ENCODE results near the gene RGS12. TPM values are rescaled to one million over a fixed set of nuclear protein-coding genes. Genes with fewer than 3 reads are reported as not detected.

The RGS12 gene
- total RNA-seq, 1 experiment from 2014 or later = 7.6 TPM

DNA sequence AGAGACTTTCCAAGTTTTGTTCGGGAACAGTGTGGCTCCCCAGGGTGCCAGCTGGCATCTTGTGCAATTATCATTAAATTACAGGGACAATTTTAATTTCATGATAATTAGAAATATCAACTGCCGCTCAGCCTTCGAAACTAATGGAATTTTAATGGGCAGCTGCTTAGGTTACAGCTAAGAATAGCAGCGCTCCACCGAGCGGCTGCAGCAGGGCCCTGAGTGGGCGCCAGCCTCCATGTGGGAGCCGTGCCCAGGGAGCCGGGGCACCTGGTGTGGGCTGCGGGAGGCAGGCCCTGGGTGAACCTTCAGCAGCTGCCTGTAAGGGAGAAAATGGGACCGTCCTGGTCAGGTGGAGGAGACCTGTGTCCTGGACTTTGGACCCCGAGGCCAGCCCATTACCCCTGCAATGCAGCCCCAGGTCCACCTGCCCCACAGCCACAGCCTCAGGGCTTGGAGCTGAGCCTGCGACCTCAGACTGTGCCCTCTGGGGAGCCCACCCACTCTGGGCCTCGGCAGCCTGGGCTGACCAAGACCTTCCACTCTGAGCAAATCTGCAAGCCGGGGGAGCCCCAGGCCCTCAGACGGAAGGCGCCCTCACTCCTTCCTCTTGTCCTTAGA lies 22.7 kb upstream of the RGS12 start:
- DNase-seq (ENCODE audit: low read depth) = no peak

DNA sequence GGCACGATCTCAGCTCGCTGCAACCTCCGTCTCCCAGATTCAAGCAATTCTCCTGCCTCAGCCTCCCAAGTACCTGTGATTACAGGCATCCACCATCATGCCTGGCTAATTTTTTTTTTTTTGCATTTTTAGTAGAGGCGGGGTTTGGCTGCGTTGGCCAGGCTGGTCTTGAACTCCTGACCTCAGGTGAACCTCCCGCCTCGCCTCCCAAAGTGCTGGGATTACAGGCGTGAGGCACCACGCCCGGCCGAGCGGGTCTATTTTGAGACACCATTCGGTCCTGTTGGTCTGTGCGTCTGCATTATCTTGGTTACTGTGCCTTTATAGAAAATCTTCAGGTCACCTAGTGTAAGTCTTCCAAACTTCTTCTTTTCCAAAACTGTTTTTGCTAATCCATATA lies 21.7 kb upstream of the RGS12 start:
- no peak for DNase-seq (ENCODE audit: low read depth)

DNA sequence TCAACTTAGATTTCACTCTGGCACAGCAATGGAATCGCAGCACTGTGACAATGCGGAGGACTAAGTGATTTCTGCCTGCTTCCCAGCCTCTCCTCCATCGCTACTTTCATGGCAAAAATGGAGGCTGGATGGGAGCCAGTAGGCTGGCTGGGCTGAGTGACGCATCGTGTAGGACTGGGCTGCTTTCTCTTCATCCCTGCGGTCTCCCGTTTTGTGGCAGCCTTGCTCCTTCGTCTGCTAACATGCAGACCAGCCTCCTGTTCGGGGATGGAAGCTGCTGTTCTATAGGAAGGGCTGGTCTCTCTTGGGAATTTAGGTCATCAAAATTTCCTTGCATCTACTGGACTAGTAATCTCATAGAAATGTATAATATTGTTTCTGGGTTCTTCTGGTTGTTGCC lies 15.8 kb upstream of the RGS12 start:
- DNase-seq (ENCODE audit: low read depth) = peak; percentile 74

DNA sequence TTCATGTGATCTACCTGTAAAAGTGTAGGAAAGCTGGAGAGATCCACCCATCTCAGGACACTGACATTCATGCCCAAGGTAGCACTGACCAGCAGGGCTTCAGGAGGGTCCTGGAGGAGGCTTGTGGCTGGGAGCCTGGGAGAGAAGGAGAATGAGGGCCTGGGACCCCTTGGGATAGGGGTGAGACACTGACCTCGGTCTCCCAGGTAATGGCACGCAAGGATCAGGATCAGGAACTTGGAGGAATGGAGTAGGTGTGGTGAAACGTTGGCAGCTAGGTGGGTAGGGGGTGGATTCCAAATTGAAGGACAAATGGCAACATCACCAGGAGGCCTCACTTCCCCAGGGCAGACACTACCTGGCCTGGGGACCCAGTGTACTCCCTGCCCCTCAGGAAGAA lies 12.4 kb upstream of the RGS12 start:
- no peak for DNase-seq (ENCODE audit: low read depth)

DNA sequence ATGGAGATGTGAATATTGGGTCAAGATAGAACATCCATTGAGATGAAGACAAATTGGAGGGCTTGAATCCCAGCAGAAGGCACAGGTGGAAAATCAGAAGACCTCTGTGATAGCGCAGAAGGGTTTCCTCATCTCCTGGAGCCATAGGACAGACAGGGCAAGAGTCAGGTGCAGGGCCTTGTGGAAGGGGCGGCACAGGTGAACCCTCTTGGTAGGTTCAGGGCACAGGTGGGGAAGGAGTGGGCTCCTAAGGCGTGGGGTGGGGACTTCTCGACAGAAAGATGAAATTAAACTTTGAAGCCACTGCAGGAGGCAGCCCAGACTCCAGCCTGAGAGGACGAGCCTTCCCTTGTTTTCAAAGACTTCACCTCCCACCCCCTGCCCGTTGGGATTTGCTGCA lies 9.3 kb upstream of the RGS12 start:
- DNase-seq (ENCODE audit: low read depth) = no peak

DNA sequence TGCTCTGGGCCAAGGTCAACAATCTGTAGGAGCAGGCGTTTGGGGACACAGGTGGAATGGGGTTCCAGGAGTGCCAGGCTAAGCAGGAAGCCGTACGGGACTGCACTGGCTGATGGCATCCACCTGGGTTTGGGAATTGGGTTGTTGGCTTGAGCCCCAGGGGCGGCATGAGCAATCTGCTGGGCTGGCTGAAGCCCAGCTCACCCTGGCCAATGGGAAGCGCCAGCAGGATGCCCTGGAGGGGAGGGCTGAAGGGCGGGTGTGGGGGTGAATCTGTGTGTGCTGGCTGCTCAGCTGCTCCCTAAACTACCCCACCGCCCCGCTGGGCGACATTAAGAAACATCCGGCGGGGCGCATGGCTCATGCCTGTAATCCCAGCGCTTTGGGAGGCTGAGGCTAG lies 8.9 kb upstream of the RGS12 start:
- peak; percentile 68 for DNase-seq (ENCODE audit: low read depth)

DNA sequence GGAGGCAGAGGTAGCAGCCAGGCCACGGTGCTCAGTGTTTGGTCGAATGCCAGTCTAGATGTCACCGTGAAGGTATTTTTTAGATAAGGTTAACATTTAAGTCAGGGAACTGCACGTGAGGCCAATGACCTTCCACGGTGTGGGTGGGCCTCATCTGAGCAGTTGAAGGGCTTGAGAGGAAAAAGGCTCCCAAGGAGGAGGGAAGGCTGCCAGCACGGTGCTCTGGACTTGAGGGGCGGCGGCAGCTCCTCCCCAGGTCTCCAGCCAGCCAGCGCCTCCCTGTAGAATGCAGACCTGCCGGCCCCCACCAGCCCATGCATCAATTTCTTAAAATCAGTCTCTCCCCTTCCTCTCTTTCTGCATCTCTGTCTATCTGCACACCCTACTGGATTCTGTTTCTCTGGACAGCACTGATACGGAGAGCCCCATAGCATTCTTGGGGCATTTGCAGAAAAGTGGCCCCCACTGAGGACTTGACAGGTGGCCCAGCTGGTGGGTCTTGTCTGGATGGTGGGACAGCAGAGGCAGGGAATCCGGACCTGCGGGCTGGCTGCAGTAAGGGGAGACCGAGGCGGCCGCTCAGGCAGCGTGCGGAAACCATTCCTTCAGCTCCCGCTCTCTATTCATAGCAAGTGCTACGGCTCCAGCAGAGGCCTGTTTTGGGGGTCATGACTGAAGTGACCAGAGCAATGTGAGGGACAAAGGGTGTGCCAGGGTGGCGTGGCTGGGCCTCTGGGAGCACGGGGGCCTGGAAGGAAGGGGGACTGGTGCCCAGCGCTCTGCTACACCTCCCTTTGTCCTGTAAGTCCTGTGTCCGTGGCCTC lies 7.9 kb upstream of the RGS12 start:
- no peak for DNase-seq (ENCODE audit: low read depth)

DNA sequence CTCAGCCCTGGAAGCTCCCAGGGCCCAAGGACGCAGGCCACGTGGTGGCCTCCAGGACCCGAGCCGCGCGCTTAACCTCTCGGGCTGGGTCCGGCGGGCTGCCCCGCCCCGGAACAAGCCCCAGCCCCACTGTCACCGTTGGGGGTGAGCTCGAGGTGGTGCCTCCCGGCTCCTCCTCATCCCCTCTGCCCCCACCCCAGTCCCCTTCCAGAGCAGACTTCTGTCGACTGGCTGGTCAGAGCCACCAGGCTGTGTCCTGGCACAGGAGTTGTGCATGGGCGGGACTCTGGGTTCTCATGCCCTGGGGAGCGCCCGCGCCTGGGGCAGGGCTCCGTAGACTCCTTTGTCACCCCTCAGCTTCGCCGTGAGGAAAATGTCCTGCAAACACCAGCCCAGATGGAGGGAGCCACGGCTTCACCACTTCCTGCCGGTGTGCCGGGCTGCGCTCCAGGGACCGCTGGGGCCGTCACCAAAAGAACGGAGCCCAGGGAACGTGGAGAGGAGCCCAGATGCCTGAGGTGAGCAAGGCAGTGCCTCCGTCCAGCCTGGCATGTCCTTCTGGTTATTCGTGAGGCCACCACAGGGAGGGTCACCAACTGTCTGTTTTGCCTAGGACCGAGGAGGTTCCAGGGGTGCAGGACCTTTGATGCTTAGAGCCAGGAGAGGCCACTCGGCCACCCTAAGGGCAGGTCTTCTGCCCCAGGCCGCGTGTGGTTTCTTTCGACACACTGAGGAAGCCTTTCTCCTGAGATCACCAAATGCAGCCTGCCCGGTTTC lies 7.1 kb upstream of the RGS12 start:
- DNase-seq (ENCODE audit: low read depth) = peak; percentile 90

DNA sequence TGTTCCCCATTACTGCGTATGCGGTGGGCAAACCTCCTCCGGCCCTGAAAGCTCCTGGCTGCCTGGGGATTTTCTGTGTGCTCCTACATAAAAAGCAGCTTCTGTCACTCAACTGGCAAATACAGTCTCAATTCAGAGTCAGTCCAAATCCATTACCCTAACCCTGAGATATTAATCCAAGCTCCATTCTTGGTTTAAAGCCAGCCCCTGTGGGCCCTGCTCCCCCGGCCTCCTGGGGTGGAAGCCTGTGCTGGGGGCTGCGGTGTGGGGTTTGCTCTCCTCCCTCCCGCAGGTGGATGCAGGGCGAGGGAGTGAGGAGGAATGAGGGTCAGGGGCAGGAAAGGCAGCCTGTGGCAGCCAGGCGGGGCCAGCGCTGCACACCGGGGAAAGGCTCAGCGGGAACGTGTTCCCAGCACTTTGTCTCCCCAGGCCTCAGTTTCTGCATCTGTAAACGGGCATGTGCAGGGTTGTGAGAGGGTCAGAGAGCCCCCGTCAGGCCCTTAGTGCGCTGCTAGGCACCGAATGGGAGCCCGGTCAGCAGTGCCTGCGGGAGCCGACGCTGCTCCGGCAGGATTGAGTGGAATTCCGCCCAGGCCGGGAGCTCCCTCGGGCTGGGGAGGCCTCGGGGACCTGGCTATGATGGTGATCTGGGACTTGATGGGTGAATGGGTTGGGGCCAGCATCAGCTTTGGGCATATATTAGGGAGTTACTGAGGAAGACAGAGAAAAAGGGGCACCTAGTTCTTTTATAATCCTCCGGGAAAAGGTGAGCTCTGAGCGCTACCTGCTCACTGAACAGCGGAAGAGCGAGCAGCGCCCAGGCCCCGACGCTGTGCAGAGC lies 6.3 kb upstream of the RGS12 start:
- no peak for DNase-seq (ENCODE audit: low read depth)

DNA sequence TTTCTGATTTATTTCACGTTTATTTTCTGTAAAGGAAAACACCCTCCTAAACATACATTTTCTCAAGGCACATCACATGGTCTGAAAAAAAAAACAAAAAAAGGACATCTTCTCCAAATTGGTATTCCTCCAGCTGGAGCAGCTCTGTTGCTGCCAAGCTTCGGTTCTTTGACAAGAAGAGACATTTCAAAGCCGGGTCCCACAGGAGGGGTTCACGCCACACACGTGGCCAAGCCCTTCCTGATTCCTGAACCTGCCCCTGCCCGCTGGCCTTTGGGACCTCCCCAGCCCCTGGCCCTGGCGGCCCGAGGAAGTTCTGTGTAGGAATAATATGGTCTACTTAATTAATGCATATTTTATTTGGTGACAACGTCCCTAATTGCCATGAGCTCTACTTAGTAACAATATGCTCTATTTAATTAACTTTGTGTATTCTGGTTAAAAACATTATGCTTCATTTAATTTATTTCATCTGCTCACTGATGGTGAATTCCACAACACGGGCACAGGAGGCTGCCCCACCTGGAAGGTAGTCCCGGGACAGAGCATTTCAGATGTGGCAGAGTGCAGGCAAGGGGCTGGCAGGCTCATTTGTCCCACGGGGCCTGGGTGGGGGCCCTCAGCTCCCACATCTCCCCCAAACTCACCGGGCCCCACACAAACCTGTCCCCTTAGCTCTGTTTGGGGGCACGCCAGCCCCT lies 5.4 kb upstream of the RGS12 start:
- no peak for DNase-seq (ENCODE audit: low read depth)

DNA sequence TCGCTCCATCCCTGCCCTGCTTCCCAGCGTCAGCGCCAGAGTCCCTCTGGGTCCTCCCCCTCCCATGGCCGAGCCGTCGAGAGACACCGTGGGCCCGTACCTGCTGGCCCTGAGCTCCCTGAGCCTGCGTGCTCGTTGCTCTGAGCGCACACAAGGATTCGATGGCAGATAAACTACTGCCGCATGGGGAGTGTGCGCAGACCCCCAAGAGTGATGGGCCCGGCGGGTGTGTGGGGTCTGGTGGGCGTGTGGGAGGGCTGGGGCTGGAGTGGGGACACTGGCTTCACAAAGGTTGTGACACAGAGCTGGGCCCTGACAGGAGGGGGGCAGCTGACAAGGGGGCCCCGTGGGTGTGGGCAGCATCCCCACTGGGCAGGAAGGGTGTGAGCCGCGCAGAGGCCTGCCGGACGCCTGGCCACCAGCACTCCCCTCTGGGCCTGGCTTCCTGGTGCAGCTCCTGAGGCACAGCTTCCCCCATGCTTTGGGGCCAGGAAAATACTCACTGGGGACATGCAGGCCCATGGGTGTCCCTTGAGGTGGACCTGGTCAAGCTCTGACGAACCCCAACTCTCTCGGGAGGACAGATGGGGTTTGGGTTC lies 4.8 kb upstream of the RGS12 start:
- no peak for DNase-seq (ENCODE audit: low read depth)

DNA sequence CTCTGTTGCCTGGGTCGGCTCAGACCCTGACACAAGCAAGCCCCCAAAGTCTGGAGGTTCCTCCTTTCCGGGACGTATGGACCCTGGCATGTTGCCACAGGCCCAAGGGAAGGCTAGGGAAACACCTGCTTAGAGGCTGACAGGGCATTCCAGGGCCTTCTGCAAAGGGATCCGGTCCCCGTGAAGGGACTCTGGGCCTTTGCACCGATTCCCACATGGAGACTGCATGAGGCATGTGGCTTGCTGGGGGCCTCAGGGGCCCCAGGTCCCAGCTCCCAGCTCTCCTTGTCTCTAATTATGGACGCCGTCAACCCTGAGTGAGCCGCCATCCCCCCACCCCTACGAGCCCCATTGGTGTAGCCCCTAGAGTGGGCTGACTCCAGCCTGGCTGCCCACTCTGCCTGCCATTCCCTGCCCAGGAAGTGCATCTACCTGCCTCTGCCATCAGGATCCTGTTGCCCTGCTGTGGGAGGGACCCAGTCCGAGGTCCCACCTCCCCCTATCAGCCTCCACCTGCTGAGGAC lies 4.2 kb upstream of the RGS12 start:
- no peak for DNase-seq (ENCODE audit: low read depth)

DNA sequence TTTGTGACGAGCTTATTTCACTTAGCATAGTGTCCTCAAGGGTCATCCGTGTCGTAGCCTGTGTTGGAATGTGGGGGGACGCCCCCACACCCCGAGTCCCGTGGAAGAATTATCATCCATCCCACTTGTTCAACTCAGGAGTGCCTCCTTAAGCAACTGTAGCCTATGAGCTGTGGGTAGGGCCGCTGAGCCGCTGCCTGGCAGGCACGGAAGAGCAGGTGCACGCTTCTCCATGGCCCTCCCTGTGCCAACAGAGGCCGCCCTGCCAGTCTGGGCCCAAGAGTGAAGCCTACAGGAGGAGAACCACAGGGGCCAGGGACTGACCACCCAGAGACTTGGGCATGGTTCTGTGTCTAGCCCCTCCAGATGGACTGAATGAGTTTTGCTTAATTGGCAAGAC lies 2.3 kb upstream of the RGS12 start:
- DNase-seq (ENCODE audit: low read depth) = no peak

DNA sequence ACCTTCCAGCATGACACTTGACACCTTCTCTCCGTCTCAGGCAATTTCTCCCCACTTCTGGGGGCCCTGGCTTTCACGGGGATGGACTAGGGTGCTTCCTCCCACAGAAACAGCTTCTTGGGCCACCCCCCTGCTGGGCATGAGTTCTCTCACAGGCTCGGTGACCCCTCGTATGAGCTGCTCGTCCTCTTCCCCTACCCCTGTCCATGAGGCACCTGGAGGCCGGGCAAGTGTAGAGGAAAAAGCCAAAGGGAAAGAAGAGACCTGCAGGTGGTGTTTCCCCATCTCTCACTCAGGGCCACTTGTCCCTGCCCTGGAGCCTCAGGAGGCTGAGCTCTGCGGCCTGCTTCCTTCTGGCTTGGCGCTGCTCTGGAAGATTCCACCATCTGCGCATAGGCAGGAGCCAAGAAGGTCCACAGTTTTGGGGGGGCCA lies 1.9 kb upstream of the RGS12 start:
- no peak for DNase-seq (ENCODE audit: low read depth)

DNA sequence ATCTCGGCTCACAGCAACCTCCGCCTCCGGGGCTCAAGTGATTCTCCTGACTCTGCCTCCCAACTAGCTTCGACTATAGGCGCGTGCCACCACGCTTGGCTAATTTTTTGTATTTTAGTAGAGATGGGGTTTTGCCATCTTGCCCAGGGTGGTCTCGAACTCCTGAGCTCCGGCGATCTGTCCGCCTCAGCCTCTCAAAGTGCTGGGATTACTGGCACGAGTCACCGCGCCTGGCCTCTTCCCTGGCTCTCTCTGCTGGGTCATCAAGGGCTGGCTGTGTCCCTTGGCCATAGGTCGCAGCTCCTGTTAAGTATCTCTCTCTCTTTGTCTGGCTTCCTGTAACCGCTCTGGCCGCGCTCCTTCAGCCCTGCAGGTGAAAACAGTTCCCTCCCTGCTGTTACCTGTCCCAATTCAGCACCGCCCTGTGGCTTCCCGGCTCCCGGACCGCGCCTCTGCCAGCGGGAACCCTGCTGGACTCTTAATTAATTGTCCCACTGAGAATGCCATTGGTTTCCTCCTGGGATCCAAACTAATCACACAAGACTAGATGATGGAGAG lies 1.3 kb upstream of the RGS12 start:
- peak; percentile 25 for DNase-seq (ENCODE audit: low read depth)

DNA sequence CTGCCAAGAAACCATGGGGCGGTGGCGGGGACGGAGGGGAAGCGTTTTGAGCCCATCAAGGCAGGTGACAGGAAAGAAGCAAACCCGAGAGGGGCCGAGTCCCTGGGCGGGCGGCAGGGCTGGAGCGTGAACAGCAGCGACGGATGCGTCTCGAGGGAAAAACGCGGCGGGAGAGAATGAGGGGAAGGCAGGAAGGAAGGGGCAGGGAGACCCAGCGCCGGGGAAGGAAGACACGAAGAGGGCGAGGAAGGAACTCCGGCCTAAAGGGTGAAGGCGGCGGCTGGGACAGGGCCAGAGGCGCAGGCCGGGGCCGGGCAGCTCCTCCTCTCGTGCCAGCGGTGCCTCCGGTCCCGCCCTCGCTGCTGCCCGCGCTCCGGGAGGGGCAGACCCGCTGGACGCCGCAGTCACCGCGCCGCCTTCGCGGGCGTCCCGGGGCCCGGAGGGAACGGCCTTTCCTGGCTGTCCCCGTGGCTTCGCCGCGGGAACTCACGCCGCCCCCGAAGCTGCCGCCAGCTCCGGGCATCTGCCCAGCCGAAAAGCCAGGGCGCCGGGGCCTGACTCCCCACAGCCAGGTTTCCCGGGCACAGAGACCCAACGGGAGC lies 751 bp upstream of the RGS12 start:
- peak; percentile 71 for DNase-seq (ENCODE audit: low read depth)

DNA sequence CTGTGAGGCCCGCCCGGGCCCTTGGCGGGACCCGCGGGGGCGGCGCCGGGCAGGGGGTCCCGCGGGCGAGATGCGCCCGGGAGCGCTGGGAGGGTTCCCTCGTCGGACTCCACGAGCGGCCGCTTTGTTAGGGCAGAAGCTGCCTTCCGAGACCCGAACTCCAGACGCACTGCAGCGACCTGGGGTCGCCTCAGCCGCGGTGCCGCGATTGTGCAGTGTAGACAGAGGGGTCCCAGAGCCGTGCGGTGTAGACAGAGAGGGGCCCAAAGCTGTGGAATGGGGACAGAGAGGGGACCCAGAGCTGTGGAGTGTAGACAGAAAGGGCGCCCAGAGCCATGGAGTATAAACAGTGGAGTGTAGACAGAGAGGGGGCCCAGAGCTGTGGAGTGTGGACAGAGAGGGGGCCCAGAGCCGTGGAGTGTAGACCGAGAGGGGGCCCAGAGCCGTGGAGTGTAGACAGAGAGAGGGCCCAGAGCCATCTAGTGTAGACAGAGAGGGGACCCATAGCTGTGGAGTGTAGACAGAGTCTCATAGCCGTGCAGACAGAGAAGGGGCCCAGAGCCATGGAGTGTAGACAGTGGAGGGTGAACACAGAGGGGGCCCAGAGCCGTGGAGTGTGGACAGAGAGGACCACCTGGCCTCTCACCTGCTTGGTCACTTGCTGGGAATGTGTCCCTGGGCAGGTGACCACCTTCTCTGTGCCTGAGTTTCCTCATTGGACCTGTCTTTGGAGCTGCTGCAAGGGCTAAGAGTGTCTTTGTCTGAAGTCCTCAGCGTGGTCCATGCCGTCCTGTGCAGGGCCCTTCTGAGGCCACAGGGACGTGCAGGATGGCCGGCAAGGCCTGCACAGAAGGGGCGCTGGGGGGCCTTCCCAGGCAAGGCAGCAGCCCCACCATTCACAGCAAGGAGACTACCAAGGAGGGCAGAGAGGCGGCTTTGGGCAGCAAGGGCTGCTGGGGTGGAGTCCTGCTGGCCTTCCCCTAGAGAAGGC lies 875 bp downstream of the RGS12 start:
- DNase-seq (ENCODE audit: low read depth) = no peak

DNA sequence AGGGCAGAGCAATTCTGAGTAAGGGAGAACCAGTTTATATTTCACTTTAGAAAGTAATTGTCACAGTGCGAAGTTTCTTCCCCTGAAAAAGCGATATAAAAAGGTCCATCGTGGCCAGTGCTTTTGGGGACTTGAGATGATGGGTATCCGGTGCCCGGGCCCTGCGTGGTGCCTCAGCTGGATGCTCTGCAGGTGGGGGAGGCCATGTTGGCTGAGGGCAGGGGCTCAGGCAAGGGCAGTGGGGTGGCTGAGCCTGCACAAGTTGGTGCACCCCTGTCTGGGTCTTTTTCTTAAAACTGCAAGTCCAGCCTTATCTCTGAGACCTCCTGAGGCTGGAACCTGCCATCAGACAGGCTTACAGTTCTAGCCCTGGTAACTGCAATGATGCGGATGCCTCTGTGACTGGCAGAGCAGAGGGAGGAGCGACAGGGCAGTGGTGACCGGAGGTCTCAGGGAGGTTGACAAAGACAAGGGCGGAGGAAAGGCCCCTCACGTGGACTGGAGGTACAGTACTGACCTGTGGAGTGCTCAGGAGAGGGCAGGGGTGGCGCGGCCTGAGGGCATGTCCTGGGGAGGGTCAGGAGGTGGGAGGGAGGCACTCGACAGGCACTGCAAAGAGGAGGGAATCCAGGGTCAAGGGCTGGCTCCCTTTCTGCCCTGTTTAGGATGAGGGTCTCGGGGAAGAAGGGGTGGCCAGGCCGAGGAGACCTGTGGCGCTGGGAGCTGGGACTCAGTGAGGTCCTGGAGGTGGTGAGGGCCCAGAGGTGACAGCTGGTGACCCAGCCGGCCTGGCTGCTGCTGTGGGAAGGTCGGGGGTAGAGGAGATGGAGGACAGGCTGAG lies 1.8 kb downstream of the RGS12 start:
- no peak for DNase-seq (ENCODE audit: low read depth)

Measured in RPMI7951 (cell line).